Activated CD4-positive, alpha-beta memory T cell treated with anti-CD3 and anti-CD28 coated beads for 36 hours (primary cell): Measurements from ENCODE around the gene PLEKHA4. TPM values are rescaled to one million over a fixed set of nuclear protein-coding genes. Genes with fewer than 3 reads are reported as not detected.
A peak's percentile ranks its signal among the peaks of the same experiment; 100 is the strongest.
"Not testable (repeated sequence)": the region's sequence is repeated elsewhere in the genome, so short reads cannot be mapped to it uniquely, and the experiment has no call there.

ENCODE experiments used
- CTCF ChIA-PET: fragments of 350-600 bp; sonication (Branson Sonifier 250); formaldehyde crosslinking; loops from one replicate; lab custom pipeline; 2021; ENCODE audit warnings: antibody characterized with exemption, inconsistent platforms; lab: Charles Lee
- POLR2A ChIA-PET: fragments of 350-600 bp; sonication (Branson Sonifier 250); formaldehyde crosslinking; loops from one replicate; lab custom pipeline; 2021; ENCODE audit warnings: antibody characterized with exemption; lab: Charles Lee
- DNase-seq: peaks from one replicate; pipeline ENCODE4 v3.0.0-alpha.2; 2020
- H3K27ac Mint-ChIP-seq: one replicate; pipeline ENCODE4 v1.8.0; 2021; ENCODE audit warnings: mixed read lengths
- H3K27me3 Mint-ChIP-seq: one replicate; pipeline ENCODE4 v1.8.0; 2021; ENCODE audit warnings: mixed read lengths
- H3K36me3 Mint-ChIP-seq: one replicate; pipeline ENCODE4 v1.8.0; 2021; ENCODE audit warnings: mixed read lengths
- H3K4me1 Mint-ChIP-seq: one replicate; pipeline ENCODE4 v1.8.0; 2021; ENCODE audit warnings: low read depth, mixed read lengths
- H3K4me3 Mint-ChIP-seq: one replicate; pipeline ENCODE4 v1.8.0; 2021; ENCODE audit warnings: mild to moderate bottlenecking, mixed read lengths
- H3K9me3 Mint-ChIP-seq: one replicate; pipeline ENCODE4 v1.8.0; 2021; ENCODE audit warnings: mixed read lengths
- intact Hi-C: fragments of 100-400 bp; cut with micrococcal nuclease; formaldehyde crosslinking; loops from one replicate; pipeline ENCODE4 v1.15.1; 2023
- total RNA-seq, 2 experiments: library from RNA; stranded (reverse); gene quantifications; one replicate each; pipeline ENCODE4 v1.2.3, GENCODE V29; 2021

The PLEKHA4 gene
- total RNA-seq, 2 experiments from 2014 or later, result 10.5 to 11.0 TPM

- H3K27ac Mint-ChIP-seq, result no peak overlapping the region
- no peaks in the 10 kb centered on the region for H3K36me3 Mint-ChIP-seq
- H3K27me3 Mint-ChIP-seq, result no peaks in the 10 kb centered on the region
- intact Hi-C loops, result loop anchor here (5.0 kb wide), 1 partner anchor 107 kb away; the partner anchor contains the start of gene FTL
- DNase-seq, result peak; percentile 40
- POLR2A ChIA-PET, result interaction anchor here (1.0 kb wide), 1 partner anchor 12 kb away, joined by 3 read pairs; the partner anchor contains the start of gene PPP1R15A
- peaks cover 3% of the 10 kb centered on the region for H3K4me1 Mint-ChIP-seq
- no peaks in the 10 kb centered on the region for H3K9me3 Mint-ChIP-seq
- no peak overlapping the region for H3K4me3 Mint-ChIP-seq
- CTCF ChIA-PET, result no interaction called here
Observed at GRCh38 chr19:48859711-48860572, 8.5 kb downstream of the PLEKHA4 start.

GRCh38 chr19:48858984-48859710 lies 9.3 kb downstream of the PLEKHA4 start:
- H3K27ac Mint-ChIP-seq, result peak overlapping the region; percentile 80
- POLR2A ChIA-PET, result interaction anchor here (0.6 to 2.0 kb wide), 4 partner anchors 13 to 135 kb away, joined by 3 to 5 read pairs (median 5); partner anchors contain the start of gene PPP1R15A
- H3K36me3 Mint-ChIP-seq, result no peaks in the 10 kb centered on the region
- no peaks in the 10 kb centered on the region for H3K9me3 Mint-ChIP-seq
- intact Hi-C loops, result loop anchor here (5.0 kb wide), 1 partner anchor 108 kb away; the partner anchor contains the start of gene FTL
- peak overlapping the region; percentile 95 for H3K4me3 Mint-ChIP-seq
- CTCF ChIA-PET, result interaction anchor here (5.1 kb wide), 1 partner anchor 17 kb away, joined by 26 read pairs; no protein-coding TSS in a partner anchor
- H3K27me3 Mint-ChIP-seq, result no peaks in the 10 kb centered on the region
- peaks cover 3% of the 10 kb centered on the region for H3K4me1 Mint-ChIP-seq
- DNase-seq, result peak; percentile 90

- Mint-ChIP-seq H3K36me3 (no peaks in the 10 kb centered on the region), H3K4me3 (no peak overlapping the region), H3K4me1 (peaks cover 3% of the 10 kb centered on the region), H3K9me3 (no peaks in the 10 kb centered on the region), H3K27ac (no peak overlapping the region), H3K27me3 (no peaks in the 10 kb centered on the region)
- ChIA-PET POLR2A (interaction anchor here (2.0 kb wide), 1 partner anchor 15 kb away, joined by 5 read pairs; the partner anchor contains the start of gene PPP1R15A), CTCF (interaction anchor here (5.1 kb wide), 1 partner anchor 15 kb away, joined by 26 read pairs; no protein-coding TSS in a partner anchor)
- DNase-seq, result no peak
- intact Hi-C loops, result loop anchor here (5.0 kb wide), 1 partner anchor 110 kb away; the partner anchor contains the start of gene FTL
Observed at GRCh38 chr19:48856921-48857320, 11.5 kb downstream of the PLEKHA4 start.

GRCh38 chr19:48854103-48854502 lies 14.3 kb downstream of the PLEKHA4 start:
- H3K36me3 Mint-ChIP-seq, result no peaks in the 10 kb centered on the region
- no peak for DNase-seq
- H3K4me3 Mint-ChIP-seq, result no peak overlapping the region
- H3K4me1 Mint-ChIP-seq, result peaks cover 1% of the 10 kb centered on the region
- ChIA-PET CTCF (interaction anchor here (0.8 to 5.1 kb wide), 3 partner anchors 12 to 117 kb away, joined by 3 to 26 read pairs (median 4); partner anchors contain the start of gene PPP1R15A), POLR2A (no interaction called here)
- no peaks in the 10 kb centered on the region for H3K9me3 Mint-ChIP-seq
- no peaks in the 10 kb centered on the region for H3K27me3 Mint-ChIP-seq
- intact Hi-C loops, result no loop called here
- H3K27ac Mint-ChIP-seq, result no peak overlapping the region

- no peak overlapping the region for H3K4me3 Mint-ChIP-seq
- H3K27ac Mint-ChIP-seq, result no peak overlapping the region
- H3K4me1 Mint-ChIP-seq, result no peaks in the 10 kb centered on the region
- H3K27me3 Mint-ChIP-seq, result no peaks in the 10 kb centered on the region
- ChIA-PET POLR2A (interaction anchor here (0.6 kb wide), 1 partner anchor 140 kb away, joined by 3 read pairs; the partner anchor contains the start of gene RUVBL2), CTCF (interaction anchor here (1.5 to 2.5 kb wide), 2 partner anchors 10 to 117 kb away, joined by 4 to 13 read pairs; no protein-coding TSS in a partner anchor)
- intact Hi-C loops, result no loop called here
- H3K36me3 Mint-ChIP-seq, result no peaks in the 10 kb centered on the region
- DNase-seq, result no peak
- H3K9me3 Mint-ChIP-seq, result no peaks in the 10 kb centered on the region
Observed at GRCh38 chr19:48853483-48853882, 14.9 kb downstream of the PLEKHA4 start.

GRCh38 chr19:48852292-48852691 lies 16.1 kb downstream of the PLEKHA4 start:
- H3K27ac Mint-ChIP-seq, result no peak overlapping the region

GRCh38 chr19:48846659-48847058 lies 21.8 kb downstream of the PLEKHA4 start:
- intact Hi-C loops, H3K9me3 Mint-ChIP-seq, POLR2A ChIA-PET, H3K27ac Mint-ChIP-seq, DNase-seq, H3K4me1 Mint-ChIP-seq, H3K36me3 Mint-ChIP-seq, H3K4me3 Mint-ChIP-seq, H3K27me3 Mint-ChIP-seq: not testable (repeated sequence)
- CTCF ChIA-PET, result interaction anchor here (0.6 to 1.3 kb wide), 3 partner anchors 51 to 193 kb away, joined by 4 read pairs; no protein-coding TSS in a partner anchor

More at GRCh38 chr19:48852292-48852691, 16.1 kb downstream of the PLEKHA4 start:
- Mint-ChIP-seq H3K4me3 (no peak overlapping the region), H3K36me3 (no peaks in the 10 kb centered on the region), H3K27me3 (no peaks in the 10 kb centered on the region), H3K9me3 (no peaks in the 10 kb centered on the region), H3K4me1 (no peaks in the 10 kb centered on the region)
- no peak for DNase-seq
- intact Hi-C loops, result no loop called here
- ChIA-PET CTCF (interaction anchor here (1.1 to 2.5 kb wide), 2 partner anchors 9 to 57 kb away, joined by 3 to 13 read pairs; no protein-coding TSS in a partner anchor), POLR2A (interaction anchor here (1.4 kb wide), 1 partner anchor 20 kb away, joined by 3 read pairs; the partner anchor contains the start of gene PPP1R15A)

- H3K4me3 Mint-ChIP-seq, result no peak overlapping the region
- ChIA-PET CTCF (interaction anchor here (0.6 to 6.7 kb wide), 5 partner anchors 9 to 125 kb away, joined by 3 to 149 read pairs (median 5); partner anchors contain the start of gene HSD17B14), POLR2A (no interaction called here)
- H3K27me3 Mint-ChIP-seq, result no peaks in the 10 kb centered on the region
- H3K9me3 Mint-ChIP-seq, result no peaks in the 10 kb centered on the region
- H3K27ac Mint-ChIP-seq, result no peak overlapping the region
- no peaks in the 10 kb centered on the region for H3K4me1 Mint-ChIP-seq
- DNase-seq, result no peak
- H3K36me3 Mint-ChIP-seq, result no peaks in the 10 kb centered on the region
- intact Hi-C loops, result no loop called here
Observed at GRCh38 chr19:48845384-48845783, 23.0 kb downstream of the PLEKHA4 start.

- no peaks in the 10 kb centered on the region for H3K36me3 Mint-ChIP-seq
- CTCF ChIA-PET, result interaction anchor here (0.6 to 6.7 kb wide), 10 partner anchors 8 to 352 kb away, joined by 3 to 149 read pairs (median 6); partner anchors contain the start of genes HSD17B14 and RUVBL2
- no peak for DNase-seq
- intact Hi-C loops, result no loop called here
- no peak overlapping the region for H3K27ac Mint-ChIP-seq
- POLR2A ChIA-PET, result interaction anchor here (1.0 kb wide), 1 partner anchor 27 kb away, joined by 4 read pairs; the partner anchor contains the start of gene PPP1R15A
- H3K4me1 Mint-ChIP-seq, result no peaks in the 10 kb centered on the region
- no peak overlapping the region for H3K4me3 Mint-ChIP-seq
- H3K9me3 Mint-ChIP-seq, result no peaks in the 10 kb centered on the region
- no peaks in the 10 kb centered on the region for H3K27me3 Mint-ChIP-seq
Observed at GRCh38 chr19:48844472-48844871, 23.9 kb downstream of the PLEKHA4 start.

- H3K27me3 Mint-ChIP-seq, result no peaks in the 10 kb centered on the region
- H3K36me3 Mint-ChIP-seq, result no peaks in the 10 kb centered on the region
- no peaks in the 10 kb centered on the region for H3K9me3 Mint-ChIP-seq
- intact Hi-C loops, result loop anchor here (1.0 kb wide), 1 partner anchor 54 kb away; no protein-coding TSS in a partner anchor
- peak; percentile 47 for DNase-seq
- ChIA-PET POLR2A (interaction anchor here (0.6 to 1.2 kb wide), 2 partner anchors 16 to 60 kb away, joined by 3 to 5 read pairs; no protein-coding TSS in a partner anchor), CTCF (interaction anchor here (0.6 to 6.7 kb wide), 38 partner anchors 9 to 410 kb away, joined by 3 to 149 read pairs (median 5); partner anchors contain the start of genes BCAT2, CA11, GYS1 and RASIP1)
- no peaks in the 10 kb centered on the region for H3K4me1 Mint-ChIP-seq
- H3K4me3 Mint-ChIP-seq, result no peak overlapping the region
- H3K27ac Mint-ChIP-seq, result no peak overlapping the region
Observed at GRCh38 chr19:48842789-48843162, 25.6 kb downstream of the PLEKHA4 start.

- POLR2A ChIA-PET, result no interaction called here
- intact Hi-C loops, result no loop called here
Observed at GRCh38 chr19:48841571-48841970, 26.8 kb downstream of the PLEKHA4 start.

More at GRCh38 chr19:48841571-48841970, 26.8 kb downstream of the PLEKHA4 start:
- no peaks in the 10 kb centered on the region for H3K36me3 Mint-ChIP-seq
- H3K27ac Mint-ChIP-seq, result no peak overlapping the region
- CTCF ChIA-PET, result interaction anchor here (0.6 to 6.7 kb wide), 17 partner anchors 12 to 166 kb away, joined by 3 to 149 read pairs (median 6); partner anchors contain the start of gene PPP1R15A
- H3K4me3 Mint-ChIP-seq, result no peak overlapping the region
- peaks cover 3% of the 10 kb centered on the region for H3K27me3 Mint-ChIP-seq
- H3K4me1 Mint-ChIP-seq, result peaks cover 5% of the 10 kb centered on the region
- H3K9me3 Mint-ChIP-seq, result no peaks in the 10 kb centered on the region
- no peak for DNase-seq
